Endothelial cell of hepatic sinusoid (primary cell): ENCODE data around the gene WWC1.

Experiments
- in situ Hi-C: cut with HindIII; loops from 2 replicates; pipeline ENCODE4 v1.10.0; 2017; ENCODE audit warnings: low sequenced_read_pairs

Gene WWC1

GRCh38 chr5:168359820-168360460 lies 68.5 kb downstream of the WWC1 start:
- in situ Hi-C loops: no loop called here

GRCh38 chr5:168360521-168361285 lies 69.3 kb downstream of the WWC1 start:
- in situ Hi-C loops: no loop called here

GRCh38 chr5:168362097-168362885 lies 70.8 kb downstream of the WWC1 start:
- in situ Hi-C loops: no loop called here

GRCh38 chr5:168364151-168364661 lies 72.8 kb downstream of the WWC1 start:
- in situ Hi-C loops: no loop called here

- in situ Hi-C loops: no loop called here
Observed at GRCh38 chr5:168364750-168365550, 73.5 kb downstream of the WWC1 start.

GRCh38 chr5:168365581-168366081 lies 74.2 kb downstream of the WWC1 start:
- in situ Hi-C loops: no loop called here

GRCh38 chr5:168366116-168366515 lies 74.7 kb downstream of the WWC1 start:
- in situ Hi-C loops: no loop called here

GRCh38 chr5:168368854-168369253 lies 77.4 kb downstream of the WWC1 start:
- in situ Hi-C loops: no loop called here

GRCh38 chr5:168370831-168371230 lies 79.4 kb downstream of the WWC1 start:
- in situ Hi-C loops: no loop called here

GRCh38 chr5:168372356-168372946 lies 81.0 kb downstream of the WWC1 start:
- in situ Hi-C loops: no loop called here

- in situ Hi-C loops: no loop called here
Observed at GRCh38 chr5:168374532-168374931, 83.1 kb downstream of the WWC1 start.

GRCh38 chr5:168375214-168375613 lies 83.8 kb downstream of the WWC1 start:
- in situ Hi-C loops: no loop called here

- in situ Hi-C loops: no loop called here
Observed at GRCh38 chr5:168377525-168377924, 86.1 kb downstream of the WWC1 start.

GRCh38 chr5:168378741-168379140 lies 87.3 kb downstream of the WWC1 start:
- in situ Hi-C loops: no loop called here

GRCh38 chr5:168382421-168382820 lies 91.0 kb downstream of the WWC1 start:
- in situ Hi-C loops: no loop called here

- in situ Hi-C loops: no loop called here
Observed at GRCh38 chr5:168390491-168390890, 99.0 kb downstream of the WWC1 start.

GRCh38 chr5:168393773-168394172 lies 102.3 kb downstream of the WWC1 start:
- in situ Hi-C loops: no loop called here

- in situ Hi-C loops: no loop called here
Observed at GRCh38 chr5:168400429-168401220, 109.2 kb downstream of the WWC1 start.

- in situ Hi-C loops: no loop called here
Observed at GRCh38 chr5:168401226-168401625, 109.8 kb downstream of the WWC1 start.
